Endothelial cell of umbilical vein (primary cell): ENCODE data around the gene DSP. TPM values are rescaled to one million over a fixed set of nuclear protein-coding genes. Genes with fewer than 3 reads are reported as not detected.

Experiments used
- BruUV-seq: library from RNA; stranded (reverse); fragments of 400-500 nt; replicated peaks from 2 replicates; lab custom pipeline; 2021; lab: Mats Ljungman, UMichigan
- CTCF ChIA-PET: fragments of 300-600, 350-600 bp; sonication (Branson Sonifier 250); formaldehyde crosslinking; loops from one replicate; lab custom pipeline; 2021; ENCODE audit warnings: antibody characterized with exemption, inconsistent platforms; lab: Charles Lee
- POLR2A ChIA-PET: fragments of 300-600, 350-600 bp; sonication (Branson Sonifier 250); formaldehyde crosslinking; loops from one replicate; lab custom pipeline; 2021; ENCODE audit warnings: antibody characterized with exemption, inconsistent platforms; lab: Charles Lee
- DNase-seq: peaks from one replicate; pipeline ENCODE4 v3.0.0-alpha.2; 2011; ENCODE audit warnings: low read depth, low spot score
- FAIRE-seq: peaks from 2 replicates; lab custom pipeline; 2011; peaks lifted over from hg19 to GRCh38; lab: Jason Lieb, UNC
- H2AFZ ChIP-seq: 2 replicates; pipeline ENCODE4 v1.6.0; 2012; ENCODE audit warnings: low read depth, low read length, control low read depth, inconsistent platforms
- H3K27ac ChIP-seq: 2 replicates; pipeline ENCODE4 v1.5.1; 2011; ENCODE audit warnings: low read depth, mild to moderate bottlenecking, control low read depth, low read length, moderate library complexity; ENCODE audit not compliant: insufficient read depth
- H3K27me3 ChIP-seq, 2 experiments: 2 replicates each; pipeline versions ENCODE4 v1.6.0 to v1.6.1; 2011; ENCODE audit warnings: low read length in 2 of 2, mixed read lengths in 1 of 2; ENCODE audit not compliant: control insufficient read depth in 2 of 2, insufficient read depth in 2 of 2
- H3K36me3 ChIP-seq, 2 experiments: 2 replicates in 1 of 2; 3 replicates in 1 of 2; pipeline ENCODE4 v1.5.1; 2011; ENCODE audit warnings: low read length in 2 of 2, mild to moderate bottlenecking in 1 of 2, moderate library complexity in 1 of 2; ENCODE audit not compliant: control insufficient read depth in 2 of 2, insufficient read depth in 2 of 2; ENCODE audit errors: extremely low read depth in 1 of 2
- H3K4me1 ChIP-seq: 3 replicates; pipeline ENCODE4 v1.5.1; 2011; ENCODE audit warnings: mild to moderate bottlenecking, low read length; ENCODE audit not compliant: control insufficient read depth, insufficient read depth; ENCODE audit errors: extremely low read depth
- H3K4me2 ChIP-seq: 2 replicates; pipeline ENCODE4 v1.6.1; 2011; ENCODE audit warnings: low read length, control low read depth, mixed read lengths; ENCODE audit not compliant: insufficient read depth
- H3K4me3 ChIP-seq, 3 experiments: fragments of 200-600 bp in 1 of 3; sonication (generic), shearing (Covaris generic) in 1 of 3; replicated peaks in 1 of 3; 2 replicates each; pipeline ENCODE4 v1.5.1; 2011 to 2016; ENCODE audit warnings: control low read depth in 3 of 3, low read length in 3 of 3, mild to moderate bottlenecking in 2 of 3, inconsistent platforms in 1 of 3, low read depth in 1 of 3, moderate library complexity in 1 of 3; ENCODE audit not compliant: insufficient read depth in 1 of 3
- H3K79me2 ChIP-seq: 2 replicates; pipeline ENCODE4 v1.6.0; 2012; ENCODE audit warnings: low read length, inconsistent platforms; ENCODE audit not compliant: control insufficient read depth, insufficient read depth
- H3K9ac ChIP-seq: replicated peaks from 2 replicates; pipeline ENCODE3; 2011; ENCODE audit warnings: low read length, control low read depth; ENCODE audit not compliant: insufficient read depth; ENCODE audit errors: extremely low read depth
- H3K9me1 ChIP-seq: replicated peaks from 3 replicates; pipeline ENCODE4 v1.6.0; 2011; ENCODE audit warnings: mild to moderate bottlenecking, low read length; ENCODE audit not compliant: control insufficient read depth, insufficient read depth; ENCODE audit errors: extremely low read depth
- H3K9me3 ChIP-seq: replicated peaks from 2 replicates; pipeline ENCODE4 v1.5.1; 2012; ENCODE audit warnings: low read length, inconsistent platforms; ENCODE audit not compliant: control insufficient read depth, insufficient read depth
- H4K20me1 ChIP-seq: replicated peaks from 2 replicates; pipeline ENCODE3; 2011; ENCODE audit warnings: mild to moderate bottlenecking, low read length; ENCODE audit not compliant: control insufficient read depth, insufficient read depth; ENCODE audit errors: extremely low read depth
- EZH2 ChIP-seq: IDR thresholded peaks from 2 replicates; pipeline ENCODE4 v1.6.1; 2012; ENCODE audit warnings: borderline replicate concordance, low read depth, mild to moderate bottlenecking, moderate library complexity, low read length, inconsistent platforms; ENCODE audit not compliant: severe bottlenecking
- FOS ChIP-seq: IDR thresholded peaks from 2 replicates; pipeline ENCODE4 v1.6.1; 2011; ENCODE audit warnings: mild to moderate bottlenecking, low read length, moderate library complexity, borderline replicate concordance; ENCODE audit not compliant: insufficient read depth
- GATA2 ChIP-seq: IDR thresholded peaks from 2 replicates; pipeline ENCODE4 v1.7.0; 2011; ENCODE audit warnings: low read depth, mild to moderate bottlenecking, moderate library complexity, mixed read lengths, low read length; ENCODE audit not compliant: insufficient read length, insufficient read depth
- JUN ChIP-seq: IDR thresholded peaks from 2 replicates; pipeline ENCODE4 v1.6.1; 2011; ENCODE audit warnings: borderline replicate concordance, low read depth; ENCODE audit not compliant: insufficient read length, insufficient read depth
- MYC ChIP-seq: IDR thresholded peaks from one replicate; pipeline ENCODE4 v1.6.1; 2011; ENCODE audit warnings: mild to moderate bottlenecking, low read depth, low read length
- POLR2A ChIP-seq: IDR thresholded peaks from 2 replicates; pipeline ENCODE4 v1.6.1; 2012; ENCODE audit warnings: low read depth, mild to moderate bottlenecking, control low read depth, low read length
- POLR2AphosphoS5 ChIP-seq: IDR thresholded peaks from 2 replicates; pipeline ENCODE4 v1.6.1; 2012; ENCODE audit warnings: low read depth, mild to moderate bottlenecking, control low read depth, low read length, moderate library complexity; ENCODE audit not compliant: insufficient read depth
- dilution Hi-C: fragments of 300-500 bp; cut with MboI; formaldehyde crosslinking; loops from one replicate; pipeline ENCODE4 v1.15.0; 2019; ENCODE audit warnings: low sequenced_read_pairs; ENCODE audit not compliant: extremely low pct_ligation_motif_present
- intact Hi-C: fragments of 100-400 bp; cut with micrococcal nuclease; formaldehyde crosslinking; loops from one replicate; pipeline ENCODE4 v1.10.0; 2022
- polyA plus RNA-seq, 4 experiments: library from polyadenylated mRNA; depleted of rRNA in 3 of 4; stranded (reverse) in 3 of 4; unstranded in 1 of 4; fragments of >200 nt; gene quantifications; 2 replicates each; pipeline versions ENCODE4 v1.2.1 to v1.2.3, GENCODE V29; 2011 to 2012; ENCODE audit warnings: missing spikeins in 1 of 4
- total RNA-seq: library from RNA; stranded (reverse); gene quantifications from 2 replicates; pipeline ENCODE4 v1.2.3, GENCODE V29; 2021
- TF ChIP-seq, protein P1 (sequence below): IDR thresholded peaks from 2 replicates; pipeline ENCODE4 v1.6.1; 2011; ENCODE audit not compliant: insufficient read depth, insufficient read length
- TF ChIP-seq, protein P2 (sequence below), 2 donors: IDR thresholded peaks; 1 replicate in 1 of 2; 2 replicates in 1 of 2; pipeline ENCODE4 v1.5.1; 2011; ENCODE audit warnings: low read length in 2 of 2, mild to moderate bottlenecking in 2 of 2, moderate library complexity in 2 of 2, control low read depth in 1 of 2, inconsistent platforms in 1 of 2, low read depth in 1 of 2; ENCODE audit not compliant: insufficient read depth in 1 of 2; ENCODE audit errors: extremely low read depth in 1 of 2

DSP gene
- total and polyA plus RNA-seq, 2 donors (not counting 3 experiments of a cell fraction or from before 2014, with no cell fraction given): 0.03 to 0.77 TPM

DNA sequence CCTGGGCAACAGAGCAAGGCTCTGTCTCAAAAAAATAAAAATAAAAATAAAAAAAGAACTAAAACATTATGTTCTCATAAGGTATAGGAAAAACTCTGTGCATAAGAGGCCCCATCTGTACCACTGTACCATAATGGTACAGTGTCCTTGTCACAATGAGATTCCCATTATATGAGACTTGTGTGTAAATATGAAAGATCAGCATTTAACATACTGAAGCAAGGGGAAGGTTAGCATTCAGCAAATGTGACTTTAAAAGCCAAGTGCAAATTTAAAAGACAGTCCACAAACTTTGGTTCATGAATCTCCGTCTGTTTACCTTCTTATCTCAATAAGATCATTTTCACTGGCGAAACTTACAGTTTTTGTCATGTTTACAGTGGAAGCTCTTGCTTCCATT lies 16.2 kb downstream of the DSP start:
- Histone ChIP-seq H4K20me1 (no peaks in the 10 kb centered on the region), H3K9ac (no peak overlapping the region), H3K4me2 (no peak overlapping the region), H3K4me3 (no peak overlapping the region), H3K27me3 (peaks cover 2 to 5% of the 10 kb centered on the region in 2 experiments), H3K36me3 (no peaks in the 10 kb centered on the region), H3K9me3 (no peaks in the 10 kb centered on the region), H3K9me1 (no peaks in the 10 kb centered on the region), H2AFZ (no peak overlapping the region), H3K79me2 (no peaks in the 10 kb centered on the region), H3K27ac (no peak overlapping the region), H3K4me1 (no peaks in the 10 kb centered on the region)
- ChIA-PET CTCF (interaction anchor here (1.1 kb wide), 1 partner anchor 16 kb away, joined by 3 read pairs; no protein-coding TSS in a partner anchor), POLR2A (no interaction called here)
- FAIRE-seq (no peak), DNase-seq (no peak)
- no TSS peak for BruUV-seq
- intact Hi-C loops (no loop called here), dilution Hi-C loops (no loop called here)
- no peak for TF ChIP-seq GATA2
- no peak for TF ChIP-seq POLR2AphosphoS5
- no peak for TF ChIP-seq JUN
- TF ChIP-seq, protein P1, sequence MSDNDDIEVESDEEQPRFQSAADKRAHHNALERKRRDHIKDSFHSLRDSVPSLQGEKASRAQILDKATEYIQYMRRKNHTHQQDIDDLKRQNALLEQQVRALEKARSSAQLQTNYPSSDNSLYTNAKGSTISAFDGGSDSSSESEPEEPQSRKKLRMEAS: no peak
- TF ChIP-seq POLR2A: no peak
- no peak for TF ChIP-seq EZH2
- no peak for TF ChIP-seq MYC
- TF ChIP-seq, protein P2, sequence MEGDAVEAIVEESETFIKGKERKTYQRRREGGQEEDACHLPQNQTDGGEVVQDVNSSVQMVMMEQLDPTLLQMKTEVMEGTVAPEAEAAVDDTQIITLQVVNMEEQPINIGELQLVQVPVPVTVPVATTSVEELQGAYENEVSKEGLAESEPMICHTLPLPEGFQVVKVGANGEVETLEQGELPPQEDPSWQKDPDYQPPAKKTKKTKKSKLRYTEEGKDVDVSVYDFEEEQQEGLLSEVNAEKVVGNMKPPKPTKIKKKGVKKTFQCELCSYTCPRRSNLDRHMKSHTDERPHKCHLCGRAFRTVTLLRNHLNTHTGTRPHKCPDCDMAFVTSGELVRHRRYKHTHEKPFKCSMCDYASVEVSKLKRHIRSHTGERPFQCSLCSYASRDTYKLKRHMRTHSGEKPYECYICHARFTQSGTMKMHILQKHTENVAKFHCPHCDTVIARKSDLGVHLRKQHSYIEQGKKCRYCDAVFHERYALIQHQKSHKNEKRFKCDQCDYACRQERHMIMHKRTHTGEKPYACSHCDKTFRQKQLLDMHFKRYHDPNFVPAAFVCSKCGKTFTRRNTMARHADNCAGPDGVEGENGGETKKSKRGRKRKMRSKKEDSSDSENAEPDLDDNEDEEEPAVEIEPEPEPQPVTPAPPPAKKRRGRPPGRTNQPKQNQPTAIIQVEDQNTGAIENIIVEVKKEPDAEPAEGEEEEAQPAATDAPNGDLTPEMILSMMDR (IDR thresholded peaks at IDR 0.05; ENCODE audit: extremely low read depth in 1 of 2, insufficient read depth in 1 of 2, low read depth in 1 of 2, low read length in 2 of 2): no peak
- TF ChIP-seq FOS: no peak
